IPS-15b (cell line): ENCODE results near the gene POFUT2.

Experiments used
- H3K27me3 ChIP-seq: one replicate; pipeline ENCODE4 v1.6.1; 2013; ENCODE audit warnings: low read length; ENCODE audit not compliant: control insufficient read depth, insufficient read depth
- H3K36me3 ChIP-seq: one replicate; pipeline ENCODE4 v1.6.1; 2013; ENCODE audit warnings: low read length; ENCODE audit not compliant: control insufficient read depth, insufficient read depth
- H3K4me1 ChIP-seq: one replicate; pipeline ENCODE4 v1.6.1; 2013; ENCODE audit warnings: mild to moderate bottlenecking, low read length; ENCODE audit not compliant: control insufficient read depth, insufficient read depth
- H3K4me3 ChIP-seq: one replicate; pipeline ENCODE4 v1.5.1; 2013; ENCODE audit warnings: low read depth, low read length
- H3K9ac ChIP-seq: one replicate; pipeline ENCODE4 v1.6.1; 2013; ENCODE audit warnings: low read depth, mild to moderate bottlenecking, low read length
- H3K9me3 ChIP-seq: one replicate; pipeline ENCODE4 v1.6.1; 2013; ENCODE audit warnings: mild to moderate bottlenecking, low read length; ENCODE audit not compliant: control insufficient read depth, insufficient read depth

The POFUT2 gene

DNA sequence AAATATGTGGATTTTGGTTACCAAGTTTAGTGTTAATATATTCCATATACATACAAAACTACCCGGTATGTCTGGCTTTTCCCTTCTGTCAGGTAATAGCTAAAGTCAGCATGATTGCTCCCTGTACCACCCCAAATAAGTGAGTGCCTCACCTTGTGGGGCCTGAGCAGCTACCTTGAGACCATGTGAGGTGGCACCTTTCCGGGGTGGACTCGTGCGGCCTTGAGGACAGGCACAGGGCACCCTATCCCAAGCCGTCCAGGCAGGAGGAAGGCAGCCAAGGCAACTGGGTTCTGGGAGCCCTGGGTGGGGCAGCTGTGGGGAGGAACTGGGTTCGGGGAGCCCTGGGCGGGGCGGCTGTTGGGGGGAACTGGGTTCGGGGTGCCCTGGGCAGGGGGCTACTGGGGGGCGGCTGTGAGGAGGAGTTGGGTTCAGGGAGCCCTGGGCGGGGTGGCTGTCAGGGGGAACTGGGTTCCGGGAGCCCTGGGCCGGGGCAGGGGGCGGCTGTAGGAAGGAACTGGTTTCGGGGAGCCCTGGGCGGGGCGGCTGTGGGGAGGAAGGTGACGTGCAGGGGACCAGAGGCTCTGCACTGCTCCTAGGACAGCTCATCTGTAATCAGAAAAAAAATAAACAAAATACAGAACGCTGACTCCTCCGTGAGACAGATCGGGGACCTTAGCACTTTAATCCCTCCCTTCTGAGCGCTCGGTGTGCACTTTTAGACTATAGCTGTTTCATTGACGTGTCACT lies 63.3 kb downstream of the POFUT2 start:
- H3K4me3 ChIP-seq = no peak overlapping the region
- peaks cover 2% of the 10 kb centered on the region for H3K36me3 ChIP-seq
- H3K9me3 ChIP-seq = no peaks in the 10 kb centered on the region
- no peaks in the 10 kb centered on the region for H3K4me1 ChIP-seq
- no peaks in the 10 kb centered on the region for H3K27me3 ChIP-seq
- H3K9ac ChIP-seq = no peak overlapping the region

DNA sequence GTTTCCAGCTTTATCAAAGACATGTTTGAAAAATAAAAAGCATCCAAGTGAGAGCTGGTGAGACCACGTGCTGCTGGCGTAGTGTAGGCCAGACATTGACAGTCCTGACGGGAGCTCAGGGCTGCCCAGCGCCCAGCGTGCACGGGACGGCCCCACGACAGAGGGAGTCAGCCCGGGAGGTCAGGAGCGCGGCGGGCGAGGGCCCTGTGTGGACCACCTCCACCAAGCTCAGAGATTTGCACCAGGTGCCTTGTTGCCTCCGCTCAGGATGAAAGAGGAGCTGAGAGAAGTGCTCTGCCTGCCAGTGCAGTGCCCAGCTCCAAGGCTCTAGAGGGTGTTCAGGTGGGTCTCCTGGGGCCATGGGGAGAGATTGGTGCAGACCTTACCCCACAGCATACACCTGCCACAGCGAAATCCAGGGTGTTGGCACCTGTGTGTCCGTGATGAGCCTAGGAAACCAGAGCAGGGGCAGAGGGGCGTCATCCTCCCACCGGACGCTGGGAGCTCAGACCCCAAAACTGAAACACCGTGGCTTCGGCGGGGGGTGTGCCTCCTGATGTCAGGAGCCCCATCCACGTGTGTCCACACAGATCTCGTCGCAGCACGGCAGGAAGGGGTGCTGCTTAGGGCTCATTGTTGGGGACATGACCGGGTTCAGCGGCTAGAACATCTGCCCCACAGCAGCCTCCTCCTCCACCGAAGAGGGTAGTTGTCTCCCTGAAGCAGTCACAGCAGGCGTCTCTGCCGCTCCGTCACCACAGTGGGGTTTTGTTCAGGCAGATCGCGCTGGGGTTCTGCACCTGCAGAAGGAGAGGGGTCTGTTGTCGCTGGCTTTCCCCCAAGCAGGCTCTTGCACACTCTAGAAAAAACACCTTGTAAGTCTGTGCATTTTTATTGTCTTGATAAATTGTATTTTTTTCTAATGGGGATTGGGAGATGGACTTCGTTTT lies 64.2 kb downstream of the POFUT2 start:
- H3K27me3 ChIP-seq = no peaks in the 10 kb centered on the region
- H3K9me3 ChIP-seq = no peaks in the 10 kb centered on the region
- H3K4me3 ChIP-seq = no peak overlapping the region
- peaks cover 2% of the 10 kb centered on the region for H3K36me3 ChIP-seq
- H3K4me1 ChIP-seq = no peaks in the 10 kb centered on the region
- H3K9ac ChIP-seq = no peak overlapping the region

DNA sequence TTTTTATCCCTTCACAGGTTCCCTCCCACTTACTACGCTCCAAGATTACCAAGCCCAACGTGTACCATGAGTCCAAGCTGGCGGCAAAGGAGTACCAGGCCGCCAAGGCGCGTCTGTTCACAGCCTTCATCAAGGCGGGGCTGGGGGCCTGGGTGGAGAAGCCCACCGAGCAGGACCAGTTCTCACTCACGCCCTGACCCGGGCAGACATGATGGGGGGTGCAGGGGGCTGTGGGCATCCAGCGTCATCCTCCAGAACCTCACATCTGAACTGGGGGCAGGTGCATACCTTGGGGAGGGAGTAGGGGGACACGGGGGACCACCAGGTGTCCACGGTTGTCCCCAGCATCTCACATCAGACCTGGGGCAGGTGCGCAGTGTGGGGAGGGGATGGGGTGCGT lies 65.7 kb downstream of the POFUT2 start:
- Histone ChIP-seq H3K4me3 (no peak overlapping the region), H3K4me1 (no peaks in the 10 kb centered on the region), H3K36me3 (peaks cover 2% of the 10 kb centered on the region), H3K27me3 (no peaks in the 10 kb centered on the region), H3K9me3 (no peaks in the 10 kb centered on the region), H3K9ac (no peak overlapping the region)

DNA sequence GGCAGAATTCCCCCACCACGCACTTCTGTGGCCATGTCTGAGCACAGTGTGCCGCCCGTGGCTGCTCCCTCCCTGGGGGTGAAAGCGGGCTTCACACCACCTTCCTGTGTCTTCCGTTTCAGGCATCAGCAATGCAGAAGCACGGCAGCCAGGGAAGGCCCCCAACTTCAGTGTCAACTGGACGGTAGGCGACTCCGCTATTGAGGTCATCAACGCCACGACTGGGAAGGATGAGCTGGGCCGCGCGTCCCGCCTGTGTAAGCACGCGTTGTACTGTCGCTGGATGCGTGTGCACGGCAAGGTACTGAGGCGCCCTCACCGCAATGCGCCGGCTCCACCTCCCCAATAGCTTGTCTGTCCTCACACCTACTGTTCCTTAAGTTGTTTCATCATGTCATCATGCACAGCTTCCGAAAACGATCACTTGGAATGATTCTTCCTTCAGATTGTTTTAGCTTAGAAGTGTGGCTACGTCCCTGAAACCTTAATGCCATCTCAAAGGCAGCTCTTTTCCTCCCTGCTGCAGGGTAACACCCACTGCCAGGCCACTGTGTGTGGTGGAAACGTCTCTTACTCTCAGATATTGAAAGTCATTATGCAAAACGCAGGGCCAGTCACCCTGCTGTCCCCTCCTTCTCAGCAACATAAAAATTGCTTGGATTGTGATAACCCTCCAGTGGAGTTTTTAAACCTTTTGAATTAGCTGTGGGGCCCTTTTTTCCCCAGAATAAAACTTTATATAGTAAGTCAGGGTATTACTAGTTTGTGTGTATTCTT lies 66.8 kb downstream of the POFUT2 start:
- Histone ChIP-seq H3K36me3 (peaks cover 2% of the 10 kb centered on the region), H3K9me3 (no peaks in the 10 kb centered on the region), H3K9ac (no peak overlapping the region), H3K27me3 (no peaks in the 10 kb centered on the region), H3K4me3 (no peak overlapping the region), H3K4me1 (no peaks in the 10 kb centered on the region)

DNA sequence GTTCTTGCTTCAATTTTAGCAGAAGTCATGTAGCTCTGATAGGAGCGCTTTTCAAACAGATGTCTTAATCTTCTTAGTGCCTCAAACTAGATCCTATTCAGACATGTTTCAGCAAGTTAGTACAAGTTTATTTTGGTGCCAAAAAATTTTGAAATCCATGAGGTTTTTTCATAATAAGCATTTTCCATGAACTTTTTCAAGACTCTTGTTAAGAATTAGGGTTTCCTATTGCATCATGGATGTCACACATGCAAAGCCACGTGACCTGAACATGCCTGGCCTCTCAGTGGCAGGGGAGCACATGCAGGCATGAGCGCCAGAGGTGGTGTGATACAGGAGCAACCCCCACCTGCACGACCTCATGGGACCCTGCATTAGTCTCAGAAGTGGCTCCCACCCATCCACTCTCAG lies 67.6 kb downstream of the POFUT2 start:
- Histone ChIP-seq H3K4me3 (no peak overlapping the region), H3K9me3 (no peaks in the 10 kb centered on the region), H3K9ac (no peak overlapping the region), H3K27me3 (no peaks in the 10 kb centered on the region), H3K36me3 (peaks cover 2% of the 10 kb centered on the region), H3K4me1 (no peaks in the 10 kb centered on the region)

DNA sequence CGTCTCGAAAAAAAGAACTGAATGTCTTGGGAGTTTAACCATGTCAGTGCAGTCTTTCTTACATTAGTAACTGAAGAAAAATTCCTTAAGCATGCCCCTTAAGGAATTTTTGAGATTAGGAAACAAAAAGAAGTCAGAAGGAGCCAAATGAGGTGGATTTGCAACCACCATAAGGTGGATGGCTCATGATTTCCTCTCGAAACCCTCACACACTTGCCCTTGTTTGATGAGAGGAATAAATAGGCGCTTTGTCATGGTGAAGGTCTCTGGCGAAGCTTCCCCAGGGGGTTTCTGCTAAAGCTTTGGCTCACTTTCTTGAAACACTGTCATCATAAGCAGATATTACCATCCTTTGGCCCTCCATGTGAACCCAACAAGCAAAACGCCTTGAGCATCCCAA lies 68.2 kb downstream of the POFUT2 start:
- peaks cover 2% of the 10 kb centered on the region for H3K36me3 ChIP-seq
- no peak overlapping the region for H3K9ac ChIP-seq
- H3K9me3 ChIP-seq = no peaks in the 10 kb centered on the region
- no peaks in the 10 kb centered on the region for H3K27me3 ChIP-seq
- H3K4me3 ChIP-seq = no peak overlapping the region
- no peaks in the 10 kb centered on the region for H3K4me1 ChIP-seq

DNA sequence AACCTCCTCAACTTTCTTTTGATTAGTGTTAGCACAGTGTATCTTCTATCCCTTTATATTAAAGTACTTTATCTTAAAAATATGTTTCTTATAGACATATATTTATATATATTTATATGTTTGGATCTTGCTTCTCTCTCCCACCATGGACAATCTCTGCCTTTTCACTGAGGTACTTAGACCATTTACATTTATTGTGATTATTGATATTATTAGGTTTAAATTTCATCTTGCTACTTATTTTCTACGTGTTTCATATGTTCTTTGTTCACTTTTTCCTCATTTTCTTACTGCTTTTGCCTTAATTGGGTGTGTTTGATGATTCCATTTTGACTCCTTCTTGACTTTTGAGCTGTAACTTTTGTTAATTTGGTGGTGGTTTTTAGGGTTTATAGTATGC lies 70.7 kb downstream of the POFUT2 start:
- Histone ChIP-seq H3K9me3 (no peaks in the 10 kb centered on the region), H3K9ac (no peak overlapping the region), H3K36me3 (peaks cover 2% of the 10 kb centered on the region), H3K4me1 (no peaks in the 10 kb centered on the region), H3K4me3 (no peak overlapping the region), H3K27me3 (no peaks in the 10 kb centered on the region)

DNA sequence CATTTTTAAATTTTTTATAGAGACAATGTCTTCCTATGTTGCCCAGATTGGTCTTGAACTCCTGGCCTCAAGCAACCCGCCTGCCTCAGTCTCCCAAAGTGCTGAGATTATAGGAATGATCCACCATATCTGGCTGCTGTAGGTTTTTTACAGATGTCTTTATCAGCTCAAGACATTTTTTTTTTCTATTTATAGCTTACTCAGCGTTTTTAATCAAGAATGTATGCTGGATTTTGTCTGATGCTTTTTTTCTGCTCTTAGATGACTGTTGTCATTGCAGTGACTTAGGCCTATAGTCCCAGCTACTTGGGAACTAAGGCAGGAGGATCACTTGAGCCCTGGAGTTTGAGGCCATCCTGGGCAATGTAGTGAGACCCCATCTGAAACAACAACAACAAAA lies 72.5 kb downstream of the POFUT2 start:
- H3K9ac ChIP-seq = no peak overlapping the region
- H3K27me3 ChIP-seq = no peaks in the 10 kb centered on the region
- no peaks in the 10 kb centered on the region for H3K4me1 ChIP-seq
- H3K4me3 ChIP-seq = no peak overlapping the region
- H3K9me3 ChIP-seq = no peaks in the 10 kb centered on the region
- no peaks in the 10 kb centered on the region for H3K36me3 ChIP-seq
